K562 (cell line): ENCODE data around the gene CTBS. TPM values are rescaled to one million over a fixed set of nuclear protein-coding genes. Genes with fewer than 3 reads are reported as not detected.

Experiments used
- BCLAF1 ChIP-seq, 2 experiments: fragments of 450-650 bp in 1 of 2; IDR thresholded peaks; 2 replicates each; pipeline ENCODE4 v1.6.1; 2011 to 2017; ENCODE audit warnings: low read depth in 2 of 2, antibody characterized with exemption in 1 of 2, borderline replicate concordance in 1 of 2, low read length in 1 of 2, mild to moderate bottlenecking in 1 of 2, mixed read lengths in 1 of 2; ENCODE audit not compliant: control insufficient read depth in 1 of 2
- ETV6 ChIP-seq, 3 experiments: fragments of 150-350 bp in 1 of 3; sonication (generic) in 1 of 3; formaldehyde crosslinking in 1 of 3; IDR thresholded peaks; 2 replicates each; pipeline versions ENCODE4 v1.6.1 to v1.8.0; 2014 to 2022; ENCODE audit warnings: borderline replicate concordance in 2 of 3, low read depth in 2 of 3, antibody characterized with exemption in 1 of 3, low read length in 1 of 3, mild to moderate bottlenecking in 1 of 3, missing genetic modification reagents in 1 of 3
- ILF3 ChIP-seq: fragments of 450-650 bp; IDR thresholded peaks from 2 replicates; pipeline ENCODE4 v1.6.1; 2018; ENCODE audit warnings: antibody characterized with exemption, mild to moderate bottlenecking, moderate library complexity, borderline replicate concordance
- KDM1A ChIP-seq, 2 experiments: fragments of 450-650 bp; IDR thresholded peaks; 2 replicates each; pipeline ENCODE4 v1.6.1; 2016; ENCODE audit warnings: mild to moderate bottlenecking in 2 of 2
- MAFF ChIP-seq: IDR thresholded peaks from 2 replicates; pipeline ENCODE4 v1.6.1; 2012; ENCODE audit warnings: low read length, improper control_type of control experiment
- MTF1 ChIP-seq: fragments of 250-450 bp; sonication (Bioruptor Pico); IDR thresholded peaks from 2 replicates; pipeline ENCODE4 v1.9.0; 2021; ENCODE audit warnings: moderate library complexity, mild to moderate bottlenecking, inconsistent platforms, borderline replicate concordance
- NR3C1 ChIP-seq: sonication (generic); formaldehyde crosslinking; IDR thresholded peaks from 2 replicates; pipeline ENCODE4 v1.8.1; 2022; ENCODE audit warnings: missing genetic modification reagents
- POLR2AphosphoS2 ChIP-seq: IDR thresholded peaks from 2 replicates; pipeline ENCODE4 v1.6.1; 2012; ENCODE audit warnings: low read length, improper control_type of control experiment
- PURB ChIP-seq: sonication (generic); formaldehyde crosslinking; IDR thresholded peaks from 2 replicates; pipeline ENCODE4 v1.9.0; 2021; ENCODE audit warnings: low read depth, mild to moderate bottlenecking, missing genetic modification reagents
- TOE1 ChIP-seq, 2 experiments: fragments of 450-650 bp in 1 of 2; sonication (generic) in 1 of 2; formaldehyde crosslinking in 1 of 2; IDR thresholded peaks; 2 replicates each; pipeline versions ENCODE4 v1.7.1 to v1.8.0; 2016 to 2022; ENCODE audit warnings: borderline replicate concordance in 2 of 2, mild to moderate bottlenecking in 2 of 2, antibody characterized with exemption in 1 of 2, inconsistent platforms in 1 of 2, low read depth in 1 of 2, missing genetic modification reagents in 1 of 2, moderate library complexity in 1 of 2
- ZBED1 ChIP-seq: IDR thresholded peaks from 2 replicates; pipeline ENCODE4 v1.6.1; 2014
- ZNF124 ChIP-seq: sonication (generic); formaldehyde crosslinking; IDR thresholded peaks from 2 replicates; pipeline ENCODE4 v1.8.1; 2022; ENCODE audit warnings: missing genetic modification reagents
- ZNF280B ChIP-seq: fragments of 250-450 bp; sonication (Bioruptor Pico); IDR thresholded peaks from 2 replicates; pipeline ENCODE4 v1.5.1; 2021; ENCODE audit warnings: mild to moderate bottlenecking
- ZNF77 ChIP-seq: fragments of 250-450 bp; sonication (Bioruptor Pico); IDR thresholded peaks from 2 replicates; pipeline ENCODE4 v1.5.0; 2020
- polyA plus RNA-seq, 8 experiments: library from polyadenylated mRNA; depleted of rRNA in 4 of 8; stranded (reverse) in 5 of 8; unstranded in 3 of 8; fragments of >200 nt; fragmentation: Nextera tagmentation in 2 of 8; fragmentation: Illumina TruSeq in 1 of 8; extraction: Ambion mirVana in 2 of 8; extraction: Trizol in 1 of 8; gene quantifications; 2 replicates each; pipeline versions ENCODE4 v1.2.1 to v1.2.3, GENCODE V29; 2011 to 2014; ENCODE audit warnings: inconsistent platforms in 1 of 8, missing spikeins in 1 of 8
- total RNA-seq, 7 experiments: library from RNA; depleted of rRNA in 6 of 7; stranded (reverse); fragments of >200 nt in 6 of 7; fragmentation: Illumina TruSeq in 2 of 7; extraction: Trizol in 2 of 7; gene quantifications; 2 replicates each; pipeline versions ENCODE4 v1.2.1 to v1.2.3, GENCODE V29; 2011 to 2021; ENCODE audit warnings: low replicate concordance in 1 of 7
- TF ChIP-seq, protein P1 (sequence below): fragments of 250-450 bp; sonication (Bioruptor Pico); IDR thresholded peaks from 2 replicates; pipeline ENCODE4 v1.8.0; 2021; ENCODE audit warnings: mild to moderate bottlenecking, moderate library complexity
- TF ChIP-seq, protein P2 (sequence below): fragments of 450-650 bp; IDR thresholded peaks from 2 replicates; pipeline ENCODE4 v1.6.1; 2017; ENCODE audit warnings: antibody characterized with exemption, mild to moderate bottlenecking

CTBS gene
- total and polyA plus RNA-seq, 9 of the 15 experiments (the other 6 are each of a cell fraction or from before 2014, with no cell fraction given): 3.0 to 19.8 (median 9.9) TPM

DNA sequence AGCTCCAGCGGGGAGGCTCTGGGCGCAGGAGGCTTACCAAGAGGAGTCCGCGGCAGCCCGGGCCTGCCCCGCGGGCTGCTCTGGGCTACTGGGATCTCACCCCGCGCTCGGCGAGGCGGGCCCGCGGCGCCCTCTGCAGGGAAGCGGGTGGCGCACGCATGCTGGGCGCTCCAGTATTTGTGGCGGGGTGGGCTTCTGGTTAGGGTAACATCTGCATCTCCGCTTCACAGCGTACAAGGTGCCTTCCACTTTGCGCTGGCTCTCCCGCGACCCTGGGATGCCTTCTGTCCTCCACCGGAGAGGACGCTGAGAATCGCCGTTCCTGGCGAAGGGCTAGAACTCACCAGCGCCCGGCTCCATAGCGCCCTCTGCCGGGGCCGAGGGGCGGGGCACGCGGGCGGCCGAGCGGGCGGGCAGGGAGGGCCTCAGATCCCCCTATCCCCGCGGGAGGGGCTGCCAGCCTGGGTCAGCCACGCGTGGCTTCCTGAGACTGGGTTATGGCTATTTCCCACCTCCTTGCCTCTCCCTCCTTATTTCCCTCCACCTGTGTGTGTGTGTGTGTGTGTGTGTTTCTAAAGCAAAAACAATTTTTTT lies 46.6 kb upstream of the CTBS start (continued):
- TF ChIP-seq BCLAF1 (IDR thresholded peaks at IDR 0.05; ENCODE audit: borderline replicate concordance in 1 of 2, control insufficient read depth in 1 of 2, low read depth in 2 of 2, low read length in 1 of 2) (no peak), PURB (no peak), MTF1 (CRISPR knock-in tag) (no peak), ZNF77 (CRISPR knock-in tag) (no peak), MAFF (no peak), POLR2AphosphoS2 (no peak), KDM1A (IDR thresholded peaks at IDR 0.05) (no peak), ZNF280B (CRISPR knock-in tag) (no peak), TOE1 (IDR thresholded peaks at IDR 0.05; ENCODE audit: borderline replicate concordance) (peak; percentile 65; the same call in 1 of the 2 replicates), TOE1 (CRISPR knock-in tag; IDR thresholded peaks at IDR 0.05; ENCODE audit: borderline replicate concordance, low read depth) (peak; percentile 76; the same call in 1 of the 2 replicates), ZBED1 (0 out of 2 replicates have a peak, but pooled peaks have one; percentile 43), ILF3 (peak; percentile 65; the same call in 1 of the 2 replicates), ZNF124 (CRISPR knock-in tag) (no peak), NR3C1 (no peak), ETV6 (IDR thresholded peaks at IDR 0.05; ENCODE audit: borderline replicate concordance in 1 of 2, low read depth in 2 of 2, low read length in 1 of 2) (no peak), ETV6 (CRISPR knock-in tag; IDR thresholded peaks at IDR 0.05; ENCODE audit: borderline replicate concordance) (no peak)
- TF ChIP-seq, protein P1, sequence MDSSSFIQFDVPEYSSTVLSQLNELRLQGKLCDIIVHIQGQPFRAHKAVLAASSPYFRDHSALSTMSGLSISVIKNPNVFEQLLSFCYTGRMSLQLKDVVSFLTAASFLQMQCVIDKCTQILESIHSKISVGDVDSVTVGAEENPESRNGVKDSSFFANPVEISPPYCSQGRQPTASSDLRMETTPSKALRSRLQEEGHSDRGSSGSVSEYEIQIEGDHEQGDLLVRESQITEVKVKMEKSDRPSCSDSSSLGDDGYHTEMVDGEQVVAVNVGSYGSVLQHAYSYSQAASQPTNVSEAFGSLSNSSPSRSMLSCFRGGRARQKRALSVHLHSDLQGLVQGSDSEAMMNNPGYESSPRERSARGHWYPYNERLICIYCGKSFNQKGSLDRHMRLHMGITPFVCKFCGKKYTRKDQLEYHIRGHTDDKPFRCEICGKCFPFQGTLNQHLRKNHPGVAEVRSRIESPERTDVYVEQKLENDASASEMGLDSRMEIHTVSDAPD (CRISPR knock-in tag): no peak
- TF ChIP-seq, protein P2, sequence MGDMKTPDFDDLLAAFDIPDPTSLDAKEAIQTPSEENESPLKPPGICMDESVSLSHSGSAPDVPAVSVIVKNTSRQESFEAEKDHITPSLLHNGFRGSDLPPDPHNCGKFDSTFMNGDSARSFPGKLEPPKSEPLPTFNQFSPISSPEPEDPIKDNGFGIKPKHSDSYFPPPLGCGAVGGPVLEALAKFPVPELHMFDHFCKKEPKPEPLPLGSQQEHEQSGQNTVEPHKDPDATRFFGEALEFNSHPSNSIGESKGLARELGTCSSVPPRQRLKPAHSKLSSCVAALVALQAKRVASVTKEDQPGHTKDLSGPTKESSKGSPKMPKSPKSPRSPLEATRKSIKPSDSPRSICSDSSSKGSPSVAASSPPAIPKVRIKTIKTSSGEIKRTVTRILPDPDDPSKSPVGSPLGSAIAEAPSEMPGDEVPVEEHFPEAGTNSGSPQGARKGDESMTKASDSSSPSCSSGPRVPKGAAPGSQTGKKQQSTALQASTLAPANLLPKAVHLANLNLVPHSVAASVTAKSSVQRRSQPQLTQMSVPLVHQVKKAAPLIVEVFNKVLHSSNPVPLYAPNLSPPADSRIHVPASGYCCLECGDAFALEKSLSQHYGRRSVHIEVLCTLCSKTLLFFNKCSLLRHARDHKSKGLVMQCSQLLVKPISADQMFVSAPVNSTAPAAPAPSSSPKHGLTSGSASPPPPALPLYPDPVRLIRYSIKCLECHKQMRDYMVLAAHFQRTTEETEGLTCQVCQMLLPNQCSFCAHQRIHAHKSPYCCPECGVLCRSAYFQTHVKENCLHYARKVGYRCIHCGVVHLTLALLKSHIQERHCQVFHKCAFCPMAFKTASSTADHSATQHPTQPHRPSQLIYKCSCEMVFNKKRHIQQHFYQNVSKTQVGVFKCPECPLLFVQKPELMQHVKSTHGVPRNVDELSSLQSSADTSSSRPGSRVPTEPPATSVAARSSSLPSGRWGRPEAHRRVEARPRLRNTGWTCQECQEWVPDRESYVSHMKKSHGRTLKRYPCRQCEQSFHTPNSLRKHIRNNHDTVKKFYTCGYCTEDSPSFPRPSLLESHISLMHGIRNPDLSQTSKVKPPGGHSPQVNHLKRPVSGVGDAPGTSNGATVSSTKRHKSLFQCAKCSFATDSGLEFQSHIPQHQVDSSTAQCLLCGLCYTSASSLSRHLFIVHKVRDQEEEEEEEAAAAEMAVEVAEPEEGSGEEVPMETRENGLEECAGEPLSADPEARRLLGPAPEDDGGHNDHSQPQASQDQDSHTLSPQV: 0 out of 2 replicates have a peak, but pooled peaks have one; percentile 71
